H9 (cell line): ENCODE results near the gene FKRP. TPM values are rescaled to one million over a fixed set of nuclear protein-coding genes. Genes with fewer than 3 reads are reported as not detected.

Source experiments
- DNase-seq: peaks from one replicate; pipeline ENCODE4 v3.0.0-alpha.2; 2017
- H2AFZ ChIP-seq: one replicate; pipeline ENCODE4 v1.6.1; 2013; ENCODE audit warnings: mild to moderate bottlenecking, low read length, control low read depth, moderate library complexity
- H2AK5ac ChIP-seq: 2 replicates; pipeline ENCODE4 v1.6.1; 2013; ENCODE audit warnings: low read length, control low read depth, mixed read lengths; ENCODE audit not compliant: insufficient read length
- H2BK120ac ChIP-seq: one replicate; pipeline ENCODE4 v1.6.1; 2013; ENCODE audit warnings: low read depth, mild to moderate bottlenecking, low read length, control low read depth, inconsistent platforms; ENCODE audit not compliant: poor library complexity, severe bottlenecking
- H2BK12ac ChIP-seq: 2 replicates; pipeline ENCODE4 v1.6.1; 2013; ENCODE audit warnings: low read length, control low read depth, mixed read lengths, low read depth; ENCODE audit not compliant: insufficient read length
- H2BK15ac ChIP-seq: 2 replicates; pipeline ENCODE4 v1.6.1; 2013; ENCODE audit warnings: low read depth, low read length, control low read depth
- H2BK20ac ChIP-seq: one replicate; pipeline ENCODE4 v1.6.1; 2013; ENCODE audit warnings: low read depth, mild to moderate bottlenecking, low read length, control low read depth, inconsistent platforms; ENCODE audit not compliant: poor library complexity, severe bottlenecking
- H2BK5ac ChIP-seq: 2 replicates; pipeline ENCODE4 v1.6.1; 2013; ENCODE audit warnings: low read length, control low read depth, mixed read lengths; ENCODE audit not compliant: insufficient read length
- H3K14ac ChIP-seq: 2 replicates; pipeline ENCODE4 v1.6.1; 2013; ENCODE audit warnings: low read length, control low read depth; ENCODE audit not compliant: insufficient read depth
- H3K18ac ChIP-seq: 2 replicates; pipeline ENCODE4 v1.6.1; 2013; ENCODE audit warnings: low read depth, mild to moderate bottlenecking, mixed read lengths, low read length, control low read depth; ENCODE audit not compliant: insufficient read length
- H3K23ac ChIP-seq: 2 replicates; pipeline ENCODE4 v1.6.1; 2013; ENCODE audit warnings: low read length, control low read depth, mixed read lengths, low read depth; ENCODE audit not compliant: insufficient read length
- H3K23me2 ChIP-seq: 2 replicates; pipeline ENCODE4 v1.6.1; 2013; ENCODE audit warnings: low read depth, mild to moderate bottlenecking, mixed read lengths, low read length, control low read depth; ENCODE audit not compliant: insufficient read length, poor library complexity, severe bottlenecking
- H3K27ac ChIP-seq: 2 replicates; pipeline ENCODE4 v1.5.1; 2013; ENCODE audit warnings: low read length, control low read depth, mixed read lengths, low read depth; ENCODE audit not compliant: insufficient read length
- H3K27me3 ChIP-seq: 2 replicates; pipeline ENCODE4 v1.6.1; 2013; ENCODE audit warnings: low read length, control low read depth, inconsistent platforms; ENCODE audit not compliant: insufficient read depth
- H3K4ac ChIP-seq: 2 replicates; pipeline ENCODE4 v1.6.1; 2013; ENCODE audit warnings: low read depth, mild to moderate bottlenecking, control low read depth, inconsistent platforms, low read length, moderate library complexity
- H3K4me1 ChIP-seq: 2 replicates; pipeline ENCODE4 v1.6.1; 2013; ENCODE audit warnings: low read length, control low read depth, inconsistent platforms; ENCODE audit not compliant: insufficient read depth
- H3K4me2 ChIP-seq: 2 replicates; pipeline ENCODE4 v1.6.1; 2013; ENCODE audit warnings: low read length, control low read depth, mixed read lengths; ENCODE audit not compliant: insufficient read length, insufficient read depth
- H3K56ac ChIP-seq: 2 replicates; pipeline ENCODE4 v1.6.1; 2013; ENCODE audit warnings: low read depth, mild to moderate bottlenecking, mixed read lengths, low read length, control low read depth; ENCODE audit not compliant: insufficient read length
- H3K79me1 ChIP-seq: 2 replicates; pipeline ENCODE4 v1.6.1; 2013; ENCODE audit warnings: low read depth, mild to moderate bottlenecking, moderate library complexity, low read length, control low read depth, inconsistent platforms; ENCODE audit not compliant: insufficient read depth, poor library complexity, severe bottlenecking
- H3K79me2 ChIP-seq: 2 replicates; pipeline ENCODE4 v1.6.1; 2013; ENCODE audit warnings: low read length, control low read depth, inconsistent platforms; ENCODE audit not compliant: insufficient read depth
- H3K9ac ChIP-seq: 2 replicates; pipeline ENCODE4 v1.6.1; 2013; ENCODE audit warnings: low read length, control low read depth, mixed read lengths; ENCODE audit not compliant: insufficient read length; ENCODE audit errors: extremely low read depth
- H3K9me3 ChIP-seq: one replicate; pipeline ENCODE4 v1.6.1; 2013; ENCODE audit warnings: low read depth, low read length, inconsistent platforms; ENCODE audit not compliant: control insufficient read depth
- H3T11ph ChIP-seq: one replicate; pipeline ENCODE4 v1.6.1; 2013; ENCODE audit warnings: mild to moderate bottlenecking, low read length, control low read depth, inconsistent platforms
- H4K20me1 ChIP-seq: one replicate; pipeline ENCODE4 v1.6.1; 2013; ENCODE audit not compliant: control insufficient read depth, insufficient read length, insufficient read depth
- H4K5ac ChIP-seq: 2 replicates; pipeline ENCODE4 v1.6.1; 2013; ENCODE audit warnings: low read depth, mild to moderate bottlenecking, mixed read lengths, low read length, control low read depth; ENCODE audit not compliant: insufficient read length
- H4K8ac ChIP-seq: replicated peaks from 2 replicates; pipeline ENCODE4 v1.6.1; 2013; ENCODE audit warnings: low read length, control low read depth, mixed read lengths, low read depth; ENCODE audit not compliant: insufficient read length
- H4K91ac ChIP-seq: 2 replicates; pipeline ENCODE4 v1.6.1; 2013; ENCODE audit warnings: low read depth, mild to moderate bottlenecking, moderate library complexity, mixed read lengths, low read length, control low read depth; ENCODE audit not compliant: insufficient read length
- H3K27ac Mint-ChIP-seq, 3 experiments: 2 replicates in 2 of 3; 3 replicates in 1 of 3; pipeline ENCODE4 v1.8.0; 2020 to 2021; ENCODE audit warnings: mixed read lengths in 3 of 3, mild to moderate bottlenecking in 1 of 3, moderate library complexity in 1 of 3
- H3K27me3 Mint-ChIP-seq: 2 replicates; pipeline ENCODE4 v1.8.0; 2021; ENCODE audit warnings: low read depth, mild to moderate bottlenecking, moderate library complexity, mixed read lengths
- H3K36me3 Mint-ChIP-seq, 3 experiments: 2 replicates in 2 of 3; 3 replicates in 1 of 3; pipeline ENCODE4 v1.8.0; 2020 to 2021; ENCODE audit warnings: low read depth in 3 of 3, mixed read lengths in 3 of 3; ENCODE audit not compliant: insufficient read depth in 1 of 3
- H3K4me1 Mint-ChIP-seq, 2 experiments: 2 replicates each; pipeline ENCODE4 v1.8.0; 2020; ENCODE audit warnings: mixed read lengths in 2 of 2
- H3K4me3 Mint-ChIP-seq, 2 experiments: 2 replicates in 1 of 2; 3 replicates in 1 of 2; pipeline ENCODE4 v1.8.0; 2020 to 2021; ENCODE audit warnings: mild to moderate bottlenecking in 2 of 2, mixed read lengths in 2 of 2, moderate library complexity in 1 of 2
- H3K9me3 Mint-ChIP-seq, 2 experiments: 2 replicates in 1 of 2; 3 replicates in 1 of 2; pipeline ENCODE4 v1.8.0; 2020; ENCODE audit warnings: mild to moderate bottlenecking in 2 of 2, mixed read lengths in 2 of 2, moderate library complexity in 1 of 2
- CTCF ChIP-seq: fragments of 200-600 bp; sonication (generic); conservative IDR thresholded peaks from 3 replicates; pipeline ENCODE4 v1.8.0; 2021; ENCODE audit warnings: antibody characterized with exemption, mild to moderate bottlenecking
- WGBS: extraction: QIAGEN DNeasy Blood & Tissue Kit; methylation state at CpG from one replicate; pipeline ENCODE4 v1.1.7; 2013; ENCODE audit warnings: missing lambda C conversion rate, low lambda C conversion rate, mixed read lengths; ENCODE audit not compliant: insufficient read length; ENCODE audit errors: extremely low coverage; 5-methylcytosine and 5-hydroxymethylcytosine counted together
- total RNA-seq: library from RNA; stranded (reverse); gene quantifications from 2 replicates; pipeline ENCODE4 v1.2.1, GENCODE V29; 2021

The FKRP gene
- total RNA-seq, 1 experiment from 2014 or later, result 42.2 TPM

GRCh38 chr19:46727757-46728156, 18.1 kb upstream of the FKRP start:
- Histone ChIP-seq H3K79me2 (no peaks in the 10 kb centered on the region; the same call in 1 of the 2 replicates), H3K4me2 (no peak overlapping the region), H2AFZ (no peak overlapping the region), H2BK15ac (no peak overlapping the region), H3K14ac (no peak overlapping the region), H4K20me1 (no peaks in the 10 kb centered on the region), H2BK12ac (no peak overlapping the region), H2BK120ac (no peak overlapping the region), H2BK20ac (no peak overlapping the region), H3K79me1 (no peaks in the 10 kb centered on the region), H3K56ac (no peak overlapping the region), H3T11ph (no peak overlapping the region), H3K9ac (no peak overlapping the region), H4K5ac (no peak overlapping the region), H2AK5ac (no peak overlapping the region), H3K27ac (no peak overlapping the region), H3K23ac (no peak overlapping the region), H3K4ac (no peak overlapping the region), H4K91ac (no peak overlapping the region), H4K8ac (no peak overlapping the region), H3K4me1 (no peaks in the 10 kb centered on the region), H3K9me3 (no peaks in the 10 kb centered on the region), H3K18ac (no peak overlapping the region), H3K27me3 (no peaks in the 10 kb centered on the region), H2BK5ac (no peak overlapping the region), H3K23me2 (no peaks in the 10 kb centered on the region)
- TF ChIP-seq CTCF, result no peak
- Mint-ChIP-seq H3K27ac (peak overlapping the region in 1 of 3 experiments; percentile 35; a peak in 2 of 7 replicates), H3K36me3 (peaks cover 49 to 89% (median 86%) of the 10 kb centered on the region in 3 experiments), H3K9me3 (no peaks in the 10 kb centered on the region), H3K4me1 (peaks cover 16 to 27% of the 10 kb centered on the region in 2 experiments), H3K27me3 (no peaks in the 10 kb centered on the region; the same call in 1 of the 2 replicates), H3K4me3 (no peak overlapping the region)
- WGBS, result no CpG with 5 or more reads among the region's 11 CpGs
- no peak for DNase-seq
